GM19438 (cell line): ENCODE measurements around the gene NEK8.
A peak's percentile ranks its signal among the peaks of the same experiment; 100 is the strongest.
"Not testable (repeated sequence)": the region's sequence is repeated elsewhere in the genome, so short reads cannot be mapped to it uniquely, and the experiment has no call there.

Experiments
- ATAC-seq: cut with Tn5 transposase; IDR thresholded peaks from one replicate; pipeline ENCODE4 v1.9.1; 2021; ENCODE audit warnings: low read depth; ENCODE audit not compliant: unreplicated experiment

NEK8 gene

DNA sequence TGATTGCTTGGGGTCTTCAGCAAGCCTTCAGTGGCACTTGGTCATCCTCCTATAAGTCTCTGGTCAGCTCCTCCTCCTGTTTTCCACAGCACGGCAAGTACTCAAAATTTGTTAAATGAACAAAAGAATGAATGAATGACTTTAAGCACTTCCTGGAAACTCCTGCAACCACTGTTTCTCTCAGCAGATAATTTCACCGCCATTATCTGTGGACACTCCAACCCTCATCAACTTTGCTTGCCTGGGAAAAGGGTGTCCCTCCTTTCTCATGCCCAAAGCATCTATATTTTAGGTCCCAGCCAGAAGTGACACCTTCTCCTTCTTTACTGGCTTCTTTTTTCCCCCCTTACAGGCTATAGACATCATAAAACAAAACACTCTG lies 21.3 kb upstream of the NEK8 start:
- ATAC-seq = no peak

- ATAC-seq = peak; percentile 82
These were observed 17.5 kb upstream of the NEK8 start for GRCh38 chr17:28710861-28711722.

- peak; percentile 32 for ATAC-seq
These were observed 16.9 kb upstream of the NEK8 start, which contains the start of gene PROCA1 for GRCh38 chr17:28711723-28712031. Gene PROCA1, minus strand, starts transcription at chr17:28711888. Its CDS starts 228 bp downstream, at chr17:28711660.

DNA sequence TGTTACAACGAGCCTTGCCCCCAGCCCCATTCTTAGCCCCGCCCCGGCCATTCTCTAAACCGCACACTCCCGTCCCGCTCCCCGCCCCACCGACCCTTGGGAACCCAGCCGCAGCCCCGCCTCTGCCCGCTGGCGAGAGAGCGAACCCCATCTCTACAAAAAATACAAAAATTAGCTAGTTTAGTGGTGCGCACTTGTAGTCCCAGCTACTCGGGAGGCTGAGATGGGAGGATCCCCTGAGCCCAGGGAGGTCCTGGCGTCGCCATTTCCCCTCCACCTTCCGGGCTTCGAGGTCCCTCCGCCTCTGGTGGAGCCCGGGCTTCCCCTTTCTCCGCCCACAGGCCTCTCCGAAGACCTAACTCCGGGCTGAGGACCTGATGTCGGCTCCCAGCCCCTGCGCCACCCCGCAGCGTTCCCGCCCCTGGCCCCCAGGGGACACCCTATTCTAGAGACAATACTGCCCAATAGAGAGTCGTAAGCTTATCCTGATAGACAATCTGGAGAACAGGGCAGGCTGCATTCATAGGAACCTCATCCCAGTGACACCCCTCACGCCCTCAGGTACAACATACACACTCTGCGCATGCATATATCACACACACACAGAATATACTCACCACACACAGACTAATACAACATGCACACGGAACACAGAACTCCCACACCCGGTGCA lies 16.4 kb upstream of the NEK8 start:
- ATAC-seq = peak; percentile 31

GRCh38 chr17:28712705-28713415 lies 15.7 kb upstream of the NEK8 start:
- ATAC-seq = no peak

DNA sequence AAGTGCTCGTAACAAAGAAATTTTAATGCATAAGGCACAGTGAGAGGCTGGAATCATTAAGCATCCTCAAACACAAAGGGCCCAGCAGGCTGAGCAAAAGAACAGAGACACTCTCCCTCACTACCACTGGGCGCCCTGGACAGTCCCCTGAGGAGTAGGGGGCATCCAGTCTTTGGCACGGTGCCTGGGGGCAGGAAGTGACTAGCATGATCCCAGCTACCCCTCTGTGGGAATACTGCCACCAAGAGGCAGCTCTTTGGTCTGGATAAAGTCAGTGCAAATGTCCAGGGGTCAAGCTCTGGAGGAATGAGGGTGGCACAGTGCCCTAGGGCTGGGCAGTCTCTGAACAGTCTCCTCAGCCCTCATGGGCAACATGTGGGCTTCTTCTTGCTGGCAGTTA lies 14.3 kb upstream of the NEK8 start:
- no peak for ATAC-seq

DNA sequence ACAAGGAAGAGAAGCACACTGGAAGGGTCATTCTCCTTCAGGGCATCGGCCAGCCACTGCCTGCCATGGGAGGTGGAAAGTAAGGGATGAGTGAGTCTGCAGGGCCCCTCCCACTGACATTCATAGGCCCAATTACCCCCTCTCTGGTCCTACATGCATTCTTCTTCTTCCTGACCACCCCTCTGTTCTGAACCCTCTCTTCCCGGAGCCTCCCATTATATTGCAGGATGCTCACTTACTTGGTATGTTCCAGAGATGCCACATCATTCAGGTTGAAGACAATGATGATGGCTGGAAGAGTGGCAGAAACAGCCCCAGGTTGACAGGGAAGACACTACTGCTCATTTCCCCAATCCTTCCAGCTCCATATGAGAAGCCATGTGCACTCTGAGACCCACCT lies 13.4 kb upstream of the NEK8 start:
- no peak for ATAC-seq

DNA sequence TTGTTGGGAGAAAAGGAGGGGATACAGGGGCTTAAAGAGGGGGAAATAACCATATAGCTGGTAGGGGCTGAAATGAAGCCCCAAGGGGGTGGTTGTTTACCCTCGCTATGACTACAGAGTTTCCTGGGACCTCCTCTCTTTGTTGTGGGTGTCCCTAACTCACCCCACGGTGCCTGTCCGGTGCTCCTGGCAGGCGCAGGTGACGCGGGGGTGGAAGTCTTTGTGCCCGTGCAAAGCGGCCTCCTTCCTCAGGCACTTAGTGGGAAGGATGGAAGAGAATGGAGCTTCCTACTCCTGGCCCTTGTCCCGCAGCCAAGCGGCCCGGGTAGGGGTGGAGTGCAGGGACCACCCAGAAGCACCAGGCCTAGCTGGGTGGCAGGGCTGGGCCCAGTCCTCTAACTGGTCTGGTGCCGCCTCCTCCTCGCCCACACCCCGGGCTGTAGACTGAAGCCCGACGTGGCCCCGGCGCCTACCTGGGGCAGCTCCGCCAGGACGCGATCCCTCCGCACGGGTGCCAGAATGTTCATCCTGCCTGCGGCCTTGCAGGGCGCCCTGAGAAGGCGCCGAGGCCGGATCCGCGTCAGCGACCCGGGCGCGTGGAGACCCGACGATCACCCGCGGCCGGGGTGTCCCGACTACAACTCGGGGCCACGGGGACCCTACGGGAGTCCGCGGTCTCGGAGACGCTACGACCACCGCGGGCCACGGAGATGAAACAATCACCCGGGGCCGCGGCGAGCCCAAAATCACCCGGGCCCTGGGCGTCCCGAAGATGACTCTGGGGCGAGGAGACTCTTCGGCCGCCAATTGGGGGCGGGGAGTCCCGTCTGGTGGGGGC lies 11.6 kb upstream of the NEK8 start:
- ATAC-seq = no peak

- ATAC-seq = no peak
These were observed 10.8 kb upstream of the NEK8 start, which contains the start of gene RAB34 for GRCh38 chr17:28717578-28718332. Gene RAB34, minus strand, starts transcription at chr17:28717868. Its CDS starts 602 bp downstream, at chr17:28717266.

DNA sequence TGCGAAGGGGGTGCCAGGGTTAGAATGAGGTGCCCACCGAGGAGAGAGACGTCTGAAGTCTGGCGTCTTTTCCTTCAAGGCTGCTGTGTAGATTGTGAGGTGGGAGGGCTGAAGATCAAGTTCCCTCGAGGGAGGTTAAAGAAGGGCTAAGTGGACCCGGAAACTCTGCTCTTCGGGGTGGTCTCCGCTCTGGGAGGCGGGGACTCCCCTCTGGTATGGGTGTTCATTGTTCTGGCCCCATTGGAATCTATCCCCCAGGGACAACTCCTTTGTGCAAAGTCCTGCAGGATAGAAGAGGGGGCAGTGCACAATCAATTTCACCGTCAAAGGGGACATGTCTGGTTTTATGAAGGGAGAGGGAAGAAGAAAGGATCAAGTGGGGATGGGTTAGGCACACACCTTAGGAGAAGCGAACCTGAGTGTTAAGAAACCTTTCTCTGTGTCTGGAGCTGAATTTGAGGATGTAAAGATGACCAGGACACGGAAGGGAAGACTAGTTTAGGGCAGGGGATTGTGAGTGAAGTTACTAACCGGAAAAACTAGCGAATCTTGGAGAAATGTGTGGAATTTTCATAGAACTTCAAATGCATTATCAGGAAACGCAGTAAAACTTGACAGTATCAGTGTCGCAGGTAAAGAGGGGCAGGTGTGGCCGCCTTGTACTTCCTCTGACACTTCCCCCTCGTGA lies 10.1 kb upstream of the NEK8 start:
- no peak for ATAC-seq

DNA sequence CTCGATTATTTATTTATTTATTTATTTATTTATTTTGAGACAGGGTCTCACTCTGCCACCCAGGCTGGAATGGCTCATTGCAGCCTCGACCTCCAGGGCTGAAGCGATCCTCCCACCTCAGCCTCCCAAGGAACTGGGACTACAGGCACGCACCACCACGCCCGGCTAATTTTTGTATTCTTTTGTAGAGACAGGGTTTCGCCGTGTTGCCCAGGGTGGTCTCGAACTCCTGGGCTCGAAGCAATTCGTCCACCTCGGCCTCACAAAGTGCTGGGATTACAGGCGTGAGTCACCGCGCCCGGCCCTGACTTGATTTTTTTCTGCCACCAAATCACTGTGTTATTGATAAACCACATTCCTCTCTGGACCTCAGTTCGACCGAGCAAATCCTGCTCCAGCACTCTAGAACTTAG lies 9.6 kb upstream of the NEK8 start:
- no peak for ATAC-seq

DNA sequence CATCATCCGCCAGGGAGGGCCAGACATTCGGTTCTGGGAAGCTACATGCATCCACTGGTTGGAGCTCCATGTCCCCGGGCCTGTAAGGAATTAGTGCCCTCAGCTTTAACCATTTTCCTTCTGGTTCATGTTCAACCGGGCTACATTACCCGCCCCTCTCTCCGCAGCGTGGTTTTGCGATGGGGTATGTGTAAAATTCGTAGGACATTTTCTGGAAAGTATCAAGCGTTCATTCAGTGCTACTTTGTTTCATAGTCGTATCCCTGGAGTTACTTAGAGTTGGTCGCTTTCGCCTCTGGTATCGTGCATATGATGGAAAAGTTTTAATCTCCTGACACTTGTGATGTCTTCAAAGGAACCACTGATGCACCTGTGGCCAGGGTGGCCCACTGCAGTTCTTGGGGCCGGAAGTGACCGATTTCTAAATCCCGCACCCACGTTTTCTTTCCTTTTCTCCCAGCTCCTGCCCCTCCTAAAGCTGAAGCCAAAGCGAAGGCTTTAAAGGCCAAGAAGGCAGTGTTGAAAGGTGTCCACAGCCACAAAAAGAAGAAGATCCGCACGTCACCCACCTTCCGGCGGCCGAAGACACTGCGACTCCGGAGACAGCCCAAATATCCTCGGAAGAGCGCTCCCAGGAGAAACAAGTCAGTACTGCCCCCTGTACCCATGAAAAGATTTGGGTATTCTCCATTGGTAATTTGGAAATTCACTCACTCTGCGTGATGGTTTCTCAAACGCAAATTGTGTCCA lies 8.2 kb upstream of the NEK8 start:
- ATAC-seq = no peak

DNA sequence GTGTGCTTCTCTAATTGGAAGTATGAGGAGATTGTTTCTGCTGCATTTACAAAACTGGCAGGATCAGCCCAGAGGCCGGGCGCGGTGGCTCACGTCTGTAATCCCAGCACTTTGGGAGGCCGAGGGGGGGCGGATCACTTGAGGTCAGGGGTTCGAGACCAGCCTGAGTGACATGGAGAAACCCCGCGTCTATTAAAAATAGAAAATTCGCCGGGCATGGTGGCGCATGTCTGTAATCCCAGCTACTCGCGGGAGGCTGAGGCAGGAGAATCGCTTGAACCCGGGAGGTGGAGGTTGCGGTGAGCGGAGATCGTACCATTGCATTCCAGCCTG lies 7.6 kb upstream of the NEK8 start:
- ATAC-seq = not testable (repeated sequence)

- no peak for ATAC-seq
These were observed 6.0 kb upstream of the NEK8 start for GRCh38 chr17:28722417-28723158.

DNA sequence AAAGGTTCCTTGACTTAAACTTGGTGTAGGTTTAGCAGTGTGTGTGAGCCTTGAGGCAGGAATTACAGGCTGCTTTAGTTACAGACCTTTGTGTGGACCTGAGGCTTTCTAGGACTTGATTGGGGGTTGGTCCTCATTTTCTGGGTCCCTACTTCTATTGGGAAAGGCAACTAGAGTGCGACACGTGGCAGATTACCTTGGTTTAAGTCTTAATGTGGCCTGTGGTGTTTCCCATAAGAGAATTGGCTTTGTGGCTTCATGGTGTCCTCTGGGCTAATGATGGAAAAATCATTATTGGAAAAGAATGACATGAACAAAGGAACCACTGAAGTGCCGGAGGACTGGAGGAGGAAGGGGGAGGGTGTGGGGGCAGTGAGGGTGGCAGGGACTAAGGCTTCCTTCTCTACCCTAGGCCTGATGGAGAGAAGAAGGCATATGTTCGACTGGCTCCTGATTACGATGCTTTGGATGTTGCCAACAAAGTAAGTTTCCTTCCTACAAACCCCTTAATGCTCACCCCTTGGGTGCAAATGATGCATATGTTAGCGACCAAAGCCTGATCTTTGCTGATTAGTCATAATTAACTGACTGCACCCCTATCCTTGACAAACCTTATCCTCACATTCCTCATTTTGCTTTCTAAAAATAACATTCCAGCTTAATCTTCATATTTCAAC lies 5.3 kb upstream of the NEK8 start:
- ATAC-seq = no peak

GRCh38 chr17:28723836-28724499 lies 4.6 kb upstream of the NEK8 start:
- ATAC-seq = not testable (repeated sequence)
